Uterus (tissue), 4 donors: Measurements from ENCODE around the gene DMAC2. TPM values are rescaled to one million over a fixed set of nuclear protein-coding genes. Genes with fewer than 3 reads are reported as not detected.

Source experiments
- DNase-seq, 2 donors: peaks; one replicate each; pipeline ENCODE4 v3.0.0-alpha.2; 2019 to 2020
- H3K27ac ChIP-seq, 2 donors: fragments of 200-600 bp; sonication (generic); 1 replicate in 1 of 2; 2 replicates in 1 of 2; pipeline ENCODE4 v1.5.1; 2016 to 2018
- H3K27me3 ChIP-seq, 2 donors: fragments of 200-600 bp; sonication (generic); one replicate each; pipeline ENCODE4 v1.5.1; 2018 to 2019; ENCODE audit warnings: control low read depth in 1 of 2
- H3K36me3 ChIP-seq, 2 donors: fragments of 200-600 bp; sonication (generic); one replicate each; pipeline ENCODE4 v1.5.1; 2019; ENCODE audit warnings: control low read depth in 1 of 2
- H3K4me1 ChIP-seq, 2 donors: fragments of 200-600 bp; sonication (generic); one replicate each; pipeline ENCODE4 v1.5.1; 2018 to 2019; ENCODE audit warnings: control low read depth in 1 of 2
- H3K4me3 ChIP-seq, 2 donors: fragments of 200-600 bp; sonication (generic); 1 replicate in 1 of 2; 2 replicates in 1 of 2; pipeline ENCODE4 v1.5.1; 2018 to 2019; ENCODE audit warnings: mild to moderate bottlenecking in 1 of 2
- H3K9me3 ChIP-seq, 2 donors: fragments of 200-600 bp; sonication (generic); one replicate each; pipeline ENCODE4 v1.5.1; 2019; ENCODE audit warnings: control low read depth in 1 of 2
- POLR2A ChIP-seq, 2 donors: fragments of 450-650 bp; IDR thresholded peaks; one replicate each; pipeline ENCODE4 v1.6.1; 2016; ENCODE audit warnings: antibody characterized with exemption in 2 of 2, mild to moderate bottlenecking in 1 of 2, moderate library complexity in 1 of 2
- intact Hi-C: fragments of 100-400 bp; cut with DNase I; formaldehyde crosslinking; loops from one replicate; pipeline ENCODE4 v1.15.1; 2023; ENCODE audit warnings: low total_unique reads
- total RNA-seq, 4 donors: library from RNA; depleted of rRNA in 3 of 4; stranded (reverse); fragments of >200 nt in 3 of 4; gene quantifications; one replicate each; pipeline versions ENCODE4 v1.1.0 to v1.2.4, GENCODE V29; 2014 to 2023
- TF ChIP-seq, protein P1 (sequence below), 4 experiments: fragments of 200-600 bp in 2 of 4; fragments of 450-650 bp in 2 of 4; sonication (generic) in 2 of 4; IDR thresholded peaks; one replicate each; pipeline ENCODE4 v1.5.1; 2016 to 2019; ENCODE audit warnings: antibody characterized with exemption in 4 of 4, mild to moderate bottlenecking in 2 of 4, moderate library complexity in 1 of 4
- donor health status: DM: yes; HTN: yes; CAD: no.

DMAC2 gene
- total RNA-seq, 4 donors from 2014 or later = 25.8 to 89.4 (median 32.9) TPM

DNA sequence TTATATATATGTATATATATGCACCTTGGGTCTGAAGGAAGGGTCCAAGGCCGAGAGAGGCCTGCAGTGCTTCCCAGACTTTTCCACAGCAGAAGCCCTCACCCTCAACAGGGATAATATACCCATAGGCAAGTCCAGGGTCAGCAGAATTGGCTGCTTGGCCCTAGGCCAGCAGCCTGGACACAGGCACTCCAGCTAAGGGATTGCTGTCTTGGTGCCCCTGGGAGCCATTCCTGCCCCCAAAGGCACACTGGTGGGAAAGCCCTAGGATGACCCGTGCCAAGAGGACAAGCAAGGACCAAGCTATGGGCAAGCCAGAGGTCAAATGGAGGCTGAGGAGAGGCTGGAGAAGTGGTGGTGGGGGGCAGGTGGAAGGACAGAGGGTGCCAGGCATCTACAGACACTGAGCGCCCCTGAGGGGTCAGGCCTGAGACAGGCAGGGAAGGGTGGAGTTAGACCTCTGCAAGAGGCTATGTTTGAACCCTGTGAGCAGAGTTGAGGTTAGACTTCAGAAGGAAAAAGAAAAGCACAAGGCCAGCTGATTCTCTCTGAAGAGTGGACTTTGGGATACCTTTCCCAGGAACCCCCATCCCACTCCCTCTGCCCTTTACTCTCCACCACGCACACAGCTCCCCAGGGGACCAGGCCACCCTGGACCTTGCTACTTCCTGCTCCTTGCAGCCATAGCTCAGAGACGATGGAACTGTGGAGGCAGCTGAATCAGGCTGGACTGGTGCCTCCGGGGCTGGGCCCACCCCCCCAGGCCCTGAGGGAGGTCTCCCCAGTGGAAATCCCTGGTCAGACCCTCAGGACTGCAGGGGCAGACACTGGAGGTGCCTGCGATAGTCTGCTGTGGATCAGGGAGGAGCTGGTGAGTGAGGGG, 3.0 kb upstream of the DMAC2 start, which contains the start of gene ERICH4:
Gene ERICH4, plus strand, starts transcription at position 684 of the 883 bp plus-strand sequence. Its CDS starts 14 bp downstream, at position 698.
- Histone ChIP-seq H3K4me1 (no peaks in the 10 kb centered on the region), H3K9me3 (no peaks in the 10 kb centered on the region), H3K27ac (no peak within 1 kb of the TSS), H3K36me3 (no peaks in the 10 kb centered on the region), H3K27me3 (no peaks in the 10 kb centered on the region), H3K4me3 (no peak within 1 kb of the TSS)
- TF ChIP-seq POLR2A (IDR thresholded peaks at IDR 0.05) = no peak
- TF ChIP-seq, protein P1, sequence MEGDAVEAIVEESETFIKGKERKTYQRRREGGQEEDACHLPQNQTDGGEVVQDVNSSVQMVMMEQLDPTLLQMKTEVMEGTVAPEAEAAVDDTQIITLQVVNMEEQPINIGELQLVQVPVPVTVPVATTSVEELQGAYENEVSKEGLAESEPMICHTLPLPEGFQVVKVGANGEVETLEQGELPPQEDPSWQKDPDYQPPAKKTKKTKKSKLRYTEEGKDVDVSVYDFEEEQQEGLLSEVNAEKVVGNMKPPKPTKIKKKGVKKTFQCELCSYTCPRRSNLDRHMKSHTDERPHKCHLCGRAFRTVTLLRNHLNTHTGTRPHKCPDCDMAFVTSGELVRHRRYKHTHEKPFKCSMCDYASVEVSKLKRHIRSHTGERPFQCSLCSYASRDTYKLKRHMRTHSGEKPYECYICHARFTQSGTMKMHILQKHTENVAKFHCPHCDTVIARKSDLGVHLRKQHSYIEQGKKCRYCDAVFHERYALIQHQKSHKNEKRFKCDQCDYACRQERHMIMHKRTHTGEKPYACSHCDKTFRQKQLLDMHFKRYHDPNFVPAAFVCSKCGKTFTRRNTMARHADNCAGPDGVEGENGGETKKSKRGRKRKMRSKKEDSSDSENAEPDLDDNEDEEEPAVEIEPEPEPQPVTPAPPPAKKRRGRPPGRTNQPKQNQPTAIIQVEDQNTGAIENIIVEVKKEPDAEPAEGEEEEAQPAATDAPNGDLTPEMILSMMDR (IDR thresholded peaks at IDR 0.05) = no peak
- no peak for DNase-seq
- intact Hi-C loops = no loop called here

DNA sequence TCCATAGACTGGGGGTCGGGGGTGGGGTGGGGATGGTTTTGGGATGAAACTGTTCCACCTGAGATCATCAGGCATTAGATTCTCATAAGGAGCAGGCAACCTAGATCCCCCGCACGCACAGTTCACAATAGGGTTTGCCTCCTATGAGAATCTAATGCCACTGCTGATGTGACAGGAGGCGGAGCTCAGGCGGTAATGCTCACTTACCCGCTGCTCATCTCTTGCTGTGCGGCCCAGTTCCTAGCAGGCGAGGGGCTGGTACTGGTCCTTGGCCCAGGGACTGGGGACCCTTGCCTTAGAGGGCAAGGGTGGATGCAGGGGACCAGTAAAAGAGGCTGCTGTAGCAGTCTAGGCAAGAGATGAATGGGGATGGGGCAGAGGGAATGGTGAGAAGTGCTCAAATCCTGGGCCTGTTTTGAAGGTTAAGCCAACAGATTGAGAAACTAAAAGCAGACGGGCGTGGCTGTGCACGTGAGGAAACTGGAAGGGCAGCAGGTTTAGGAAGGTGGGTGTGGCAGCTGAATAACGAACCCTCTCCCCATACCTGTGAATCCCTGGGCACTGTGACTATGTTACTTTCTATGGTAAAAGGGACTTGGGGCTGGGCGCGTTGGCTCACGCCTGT, 1.7 kb upstream of the DMAC2 start:
- Histone ChIP-seq H3K27ac (no peak overlapping the region), H3K27me3 (no peaks in the 10 kb centered on the region), H3K36me3 (no peaks in the 10 kb centered on the region), H3K4me3 (no peak overlapping the region), H3K9me3 (no peaks in the 10 kb centered on the region), H3K4me1 (no peaks in the 10 kb centered on the region)
- TF ChIP-seq POLR2A (IDR thresholded peaks at IDR 0.05) = no peak
- TF ChIP-seq, protein P1 (IDR thresholded peaks at IDR 0.05) = no peak
- intact Hi-C loops = no loop called here
- no peak for DNase-seq

DNA sequence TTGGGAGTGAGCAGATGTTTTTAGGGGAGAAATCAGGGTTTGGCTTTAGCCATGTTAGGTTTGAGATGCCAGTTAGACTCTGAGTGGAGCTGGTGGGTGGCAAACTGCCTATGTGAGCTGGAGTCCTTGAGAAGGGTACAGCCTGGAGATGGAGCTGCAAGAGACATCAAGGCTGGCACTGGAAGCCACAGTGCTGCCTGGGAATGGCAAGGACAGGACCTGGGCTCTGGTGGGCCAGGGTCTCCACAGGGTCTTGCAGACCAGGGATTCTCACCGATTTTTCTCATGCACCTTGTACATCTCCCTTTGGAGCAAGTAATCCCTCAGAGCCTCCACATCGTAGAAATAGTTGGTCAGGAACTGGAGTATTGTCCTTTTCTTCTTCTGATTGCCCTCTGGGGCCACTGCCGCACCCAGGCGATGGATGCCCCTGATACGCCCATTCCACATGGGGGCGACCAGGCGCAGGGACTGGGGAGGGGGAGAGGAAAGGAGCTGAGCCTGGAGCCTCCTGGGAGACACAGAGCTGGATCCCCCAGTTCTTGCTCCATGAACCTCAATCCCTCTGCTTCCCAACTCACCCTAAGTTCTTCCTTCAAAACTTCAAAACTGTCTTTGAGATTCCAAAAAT, 1.7 kb downstream of the DMAC2 start:
- intact Hi-C loops = no loop called here
- DNase-seq = no peak
- TF ChIP-seq, protein P1 (IDR thresholded peaks at IDR 0.05) = no peak
- TF ChIP-seq POLR2A (IDR thresholded peaks at IDR 0.05) = no peak

DNA sequence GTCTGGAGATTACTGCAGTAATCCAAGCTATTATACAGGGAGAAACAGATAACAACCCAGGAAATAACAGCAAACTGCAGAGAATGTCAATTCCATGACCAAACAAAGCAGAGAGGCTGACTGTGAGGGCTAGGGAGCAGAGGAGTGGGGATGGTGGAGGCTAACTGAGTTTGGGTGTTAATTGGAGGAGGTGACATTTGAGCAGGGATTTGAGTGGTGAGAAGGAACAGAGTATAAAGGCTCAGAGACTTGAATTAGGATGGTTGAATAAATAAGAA, 3.1 kb downstream of the DMAC2 start:
- TF ChIP-seq, protein P1 (IDR thresholded peaks at IDR 0.05) = no peak
- no peak for TF ChIP-seq POLR2A (IDR thresholded peaks at IDR 0.05)
- H3K9me3 ChIP-seq = no peaks in the 10 kb centered on the region
- H3K36me3 ChIP-seq = no peaks in the 10 kb centered on the region
- DNase-seq = no peak
- no peaks in the 10 kb centered on the region for H3K4me1 ChIP-seq
- H3K4me3 ChIP-seq = no peak overlapping the region
- H3K27ac ChIP-seq = no peak overlapping the region
- no peaks in the 10 kb centered on the region for H3K27me3 ChIP-seq
- intact Hi-C loops = no loop called here

More for the DNA sequence above, 1.7 kb downstream of the DMAC2 start:
- Histone ChIP-seq H3K27ac (no peak overlapping the region), H3K4me1 (no peaks in the 10 kb centered on the region), H3K27me3 (no peaks in the 10 kb centered on the region), H3K9me3 (no peaks in the 10 kb centered on the region), H3K4me3 (no peak overlapping the region), H3K36me3 (no peaks in the 10 kb centered on the region)
